WTC11 (cell line): ENCODE data around the gene TMEFF2. TPM values are rescaled to one million over a fixed set of nuclear protein-coding genes. Genes with fewer than 3 reads are reported as not detected.

ENCODE experiments used
- ATAC-seq: fragments of 200-7000 bp; cut with Tn5 transposase; 2 replicates; pipeline ENCODE4 v1.10.0; 2021; ENCODE audit warnings: mild to moderate bottlenecking, moderate library complexity
- CTCF ChIA-PET: fragments of 300-600 bp; sonication (Branson Sonifier 250); formaldehyde crosslinking; loops from one replicate; lab custom pipeline; 2021; ENCODE audit warnings: antibody characterized with exemption; lab: Charles Lee
- POLR2A ChIA-PET: fragments of 350-600 bp; sonication (Branson Sonifier 250); formaldehyde crosslinking; loops from one replicate; lab custom pipeline; 2021; ENCODE audit warnings: antibody characterized with exemption; lab: Charles Lee
- DNase-seq: peaks from one replicate; pipeline ENCODE4 v3.0.0; 2021; ENCODE audit warnings: low spot score
- H3K27ac Mint-ChIP-seq: 2 replicates; pipeline ENCODE4 v1.8.0; 2021; ENCODE audit warnings: mixed read lengths
- H3K27me3 Mint-ChIP-seq: 2 replicates; pipeline ENCODE4 v1.8.0; 2021; ENCODE audit warnings: low read depth, mild to moderate bottlenecking, moderate library complexity, mixed read lengths
- H3K36me3 Mint-ChIP-seq: 2 replicates; pipeline ENCODE4 v1.8.0; 2021; ENCODE audit warnings: mixed read lengths
- H3K4me1 Mint-ChIP-seq: 2 replicates; pipeline ENCODE4 v1.8.0; 2022; ENCODE audit warnings: mixed read lengths
- H3K4me3 Mint-ChIP-seq: 2 replicates; pipeline ENCODE4 v1.8.0; 2021; ENCODE audit warnings: mild to moderate bottlenecking, moderate library complexity, mixed read lengths
- H3K9me3 Mint-ChIP-seq: 2 replicates; pipeline ENCODE4 v1.8.0; 2021; ENCODE audit warnings: mixed read lengths
- AR ChIP-seq: fragments of 250-450 bp; sonication (Bioruptor Pico); IDR thresholded peaks from 2 replicates; pipeline ENCODE4 v1.9.0; 2021; ENCODE audit warnings: mild to moderate bottlenecking
- CREM ChIP-seq: sonication (generic); formaldehyde crosslinking; IDR thresholded peaks from 2 replicates; pipeline ENCODE4 v1.8.1; 2022; ENCODE audit warnings: mild to moderate bottlenecking, missing genetic modification reagents, moderate library complexity
- ESRRA ChIP-seq: sonication (generic); formaldehyde crosslinking; IDR thresholded peaks from 2 replicates; pipeline ENCODE4 v1.8.1; 2022; ENCODE audit warnings: mild to moderate bottlenecking, missing genetic modification reagents, borderline replicate concordance
- FOXP1 ChIP-seq: sonication (generic); formaldehyde crosslinking; IDR thresholded peaks from 2 replicates; pipeline ENCODE4 v1.8.0; 2022; ENCODE audit warnings: missing genetic modification reagents, mild to moderate bottlenecking, moderate library complexity, borderline replicate concordance
- MYBL2 ChIP-seq: sonication (generic); formaldehyde crosslinking; IDR thresholded peaks from 2 replicates; pipeline ENCODE4 v1.8.1; 2023; ENCODE audit warnings: mild to moderate bottlenecking, moderate library complexity, missing genetic modification reagents
- NFATC4 ChIP-seq: fragments of 250-450 bp; sonication (Bioruptor Pico); IDR thresholded peaks from 2 replicates; pipeline ENCODE4 v1.9.0; 2021; ENCODE audit warnings: mild to moderate bottlenecking
- NFYB ChIP-seq: sonication (generic); formaldehyde crosslinking; conservative IDR thresholded peaks from 2 replicates; pipeline ENCODE4 v1.8.0; 2022; ENCODE audit warnings: low read depth, missing genetic modification reagents
- PRDM15 ChIP-seq: sonication (generic); formaldehyde crosslinking; IDR thresholded peaks from 2 replicates; pipeline ENCODE4 v1.8.0; 2022; ENCODE audit warnings: missing genetic modification reagents
- PRRX2 ChIP-seq: fragments of 250-450 bp; sonication (Bioruptor Pico); IDR thresholded peaks from 2 replicates; pipeline ENCODE4 v1.8.0; 2021; ENCODE audit warnings: mild to moderate bottlenecking
- SMAD3 ChIP-seq: sonication (generic); formaldehyde crosslinking; IDR thresholded peaks from 2 replicates; pipeline ENCODE4 v1.8.0; 2022; ENCODE audit warnings: missing genetic modification reagents, mild to moderate bottlenecking, borderline replicate concordance
- SOX15 ChIP-seq: fragments of 250-450 bp; sonication (Bioruptor Pico); IDR thresholded peaks from 2 replicates; pipeline ENCODE4 v1.9.0; 2021; ENCODE audit warnings: mild to moderate bottlenecking
- ZBTB43 ChIP-seq: sonication (generic); formaldehyde crosslinking; IDR thresholded peaks from 2 replicates; pipeline ENCODE4 v1.8.1; 2023; ENCODE audit warnings: mild to moderate bottlenecking, missing genetic modification reagents
- ZNF219 ChIP-seq: sonication (generic); formaldehyde crosslinking; IDR thresholded peaks from 2 replicates; pipeline ENCODE4 v1.8.0; 2023; ENCODE audit warnings: missing genetic modification reagents, mild to moderate bottlenecking, borderline replicate concordance
- ZNF232 ChIP-seq: sonication (generic); formaldehyde crosslinking; IDR thresholded peaks from 2 replicates; pipeline ENCODE4 v1.8.0; 2022; ENCODE audit warnings: mild to moderate bottlenecking, missing genetic modification reagents
- ZNF317 ChIP-seq: sonication (generic); formaldehyde crosslinking; IDR thresholded peaks from 2 replicates; pipeline ENCODE4 v1.8.1; 2023; ENCODE audit warnings: low read depth, mild to moderate bottlenecking, moderate library complexity, missing genetic modification reagents, borderline replicate concordance
- ZNF396 ChIP-seq: fragments of 250-450 bp; sonication (Bioruptor Pico); IDR thresholded peaks from 2 replicates; pipeline ENCODE4 v1.8.0; 2021; ENCODE audit warnings: mild to moderate bottlenecking, moderate library complexity, borderline replicate concordance
- ZNF532 ChIP-seq: fragments of 250-450 bp; sonication (Bioruptor Pico); IDR thresholded peaks from 2 replicates; pipeline ENCODE4 v1.9.0; 2021; ENCODE audit warnings: mild to moderate bottlenecking, borderline replicate concordance
- total RNA-seq: library from RNA; stranded (reverse); gene quantifications from 3 replicates; pipeline ENCODE4 v1.2.3, GENCODE V29; 2021

TMEFF2 gene
- total RNA-seq, 1 experiment from 2014 or later, result 2.3 TPM

- ChIA-PET POLR2A (no interaction called here), CTCF (interaction anchor here (1.0 kb wide), 1 partner anchor 144 kb away, joined by 3 read pairs; no protein-coding TSS in a partner anchor)
- no peaks in the 10 kb centered on the region for H3K36me3 Mint-ChIP-seq
These were observed 176.9 kb downstream of the TMEFF2 start for GRCh38 chr2:192017844-192018243.

GRCh38 chr2:192016265-192016664, 178.5 kb downstream of the TMEFF2 start:
- no peak overlapping the region for H3K4me3 Mint-ChIP-seq
- no peak for ATAC-seq
- H3K27ac Mint-ChIP-seq, result no peak overlapping the region
- H3K27me3 Mint-ChIP-seq, result no peaks in the 10 kb centered on the region
- no peaks in the 10 kb centered on the region for H3K36me3 Mint-ChIP-seq
- H3K9me3 Mint-ChIP-seq, result no peaks in the 10 kb centered on the region
- no peak for DNase-seq
- peaks cover 39% of the 10 kb centered on the region for H3K4me1 Mint-ChIP-seq
- ChIA-PET POLR2A (no interaction called here), CTCF (interaction anchor here (0.9 kb wide), 2 partner anchors 9 to 146 kb away, joined by 3 read pairs; no protein-coding TSS in a partner anchor)
- no peak for TF ChIP-seq SMAD3 (CRISPR knock-in tag)
- no peak for TF ChIP-seq MYBL2
- no peak for TF ChIP-seq ZNF532 (CRISPR knock-in tag)
- no peak for TF ChIP-seq ZNF396 (CRISPR knock-in tag)
- TF ChIP-seq ZNF219 (CRISPR knock-in tag), result no peak
- no peak for TF ChIP-seq ZNF317 (CRISPR knock-in tag)
- no peak for TF ChIP-seq ESRRA (CRISPR knock-in tag)

More at GRCh38 chr2:192017844-192018243, 176.9 kb downstream of the TMEFF2 start:
- TF ChIP-seq PRDM15 (no peak), NFYB (CRISPR knock-in tag) (no peak), ESRRA (CRISPR knock-in tag) (no peak), SOX15 (CRISPR knock-in tag) (no peak), CREM (CRISPR knock-in tag) (no peak), NFATC4 (CRISPR knock-in tag) (no peak), MYBL2 (no peak), PRRX2 (CRISPR knock-in tag) (no peak), FOXP1 (CRISPR knock-in tag) (no peak), ZBTB43 (no peak), ZNF232 (CRISPR knock-in tag) (no peak), AR (CRISPR knock-in tag) (no peak)
- H3K4me3 Mint-ChIP-seq, result no peak overlapping the region
- no peak for DNase-seq
- H3K27me3 Mint-ChIP-seq, result no peaks in the 10 kb centered on the region
- H3K9me3 Mint-ChIP-seq, result no peaks in the 10 kb centered on the region
- ATAC-seq, result peak; percentile 57
- H3K4me1 Mint-ChIP-seq, result peaks cover 36% of the 10 kb centered on the region
- no peak overlapping the region for H3K27ac Mint-ChIP-seq
